ENCODE data around the gene TOR2A.

DNA sequence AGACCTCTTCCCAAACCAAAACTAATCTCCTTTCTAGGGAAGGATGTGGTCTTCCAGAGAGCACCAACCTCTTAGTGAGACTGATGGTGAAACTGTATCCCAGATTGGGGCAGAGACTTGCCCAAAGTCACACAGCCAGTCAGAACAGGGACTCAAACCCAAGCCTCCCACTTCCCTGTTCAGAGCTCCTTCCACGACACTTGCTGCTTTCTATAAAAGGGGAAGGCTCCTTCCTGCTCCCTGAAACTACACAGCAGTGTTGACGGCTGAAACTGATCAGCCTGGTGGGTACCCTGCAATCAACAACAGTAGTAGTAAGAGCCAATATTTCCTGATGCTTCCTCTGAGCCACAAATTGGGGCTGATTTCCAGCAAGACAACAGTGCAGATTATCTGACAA lies 1.5 kb downstream of the TOR2A start:
- TF ChIP-seq, protein P1, sequence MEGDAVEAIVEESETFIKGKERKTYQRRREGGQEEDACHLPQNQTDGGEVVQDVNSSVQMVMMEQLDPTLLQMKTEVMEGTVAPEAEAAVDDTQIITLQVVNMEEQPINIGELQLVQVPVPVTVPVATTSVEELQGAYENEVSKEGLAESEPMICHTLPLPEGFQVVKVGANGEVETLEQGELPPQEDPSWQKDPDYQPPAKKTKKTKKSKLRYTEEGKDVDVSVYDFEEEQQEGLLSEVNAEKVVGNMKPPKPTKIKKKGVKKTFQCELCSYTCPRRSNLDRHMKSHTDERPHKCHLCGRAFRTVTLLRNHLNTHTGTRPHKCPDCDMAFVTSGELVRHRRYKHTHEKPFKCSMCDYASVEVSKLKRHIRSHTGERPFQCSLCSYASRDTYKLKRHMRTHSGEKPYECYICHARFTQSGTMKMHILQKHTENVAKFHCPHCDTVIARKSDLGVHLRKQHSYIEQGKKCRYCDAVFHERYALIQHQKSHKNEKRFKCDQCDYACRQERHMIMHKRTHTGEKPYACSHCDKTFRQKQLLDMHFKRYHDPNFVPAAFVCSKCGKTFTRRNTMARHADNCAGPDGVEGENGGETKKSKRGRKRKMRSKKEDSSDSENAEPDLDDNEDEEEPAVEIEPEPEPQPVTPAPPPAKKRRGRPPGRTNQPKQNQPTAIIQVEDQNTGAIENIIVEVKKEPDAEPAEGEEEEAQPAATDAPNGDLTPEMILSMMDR (IDR thresholded peaks at IDR 0.05): no peak
- TF ChIP-seq POLR2A (IDR thresholded peaks at IDR 0.05): no peak

All from testis (tissue), 2 donors.